K562 (cell line): ENCODE measurements around the gene SPTBN4. TPM values are rescaled to one million over a fixed set of nuclear protein-coding genes. Genes with fewer than 3 reads are reported as not detected.

Source experiments
- ATAC-seq: fragments of 200-7000 bp; cut with Tn5 transposase; 3 replicates; pipeline ENCODE4 v1.9.1; 2020; ENCODE audit warnings: moderate library complexity
- BruUV-seq: library from RNA; stranded (reverse); fragments of 400-500 nt; replicated peaks from 2 replicates; lab custom pipeline; 2021; lab: Mats Ljungman, UMichigan
- CTCF ChIA-PET: fragments of 300-600 bp; formaldehyde crosslinking; extraction: SDS; loops from one replicate; lab custom pipeline; 2021; ENCODE audit warnings: low intra/inter-chr PET ratio; lab: Yijun Ruan, JAX
- POLR2A ChIA-PET: fragments of 300-600, 350-650 bp; sonication (Branson Sonifier 250); formaldehyde crosslinking; extraction: SDS; loops from one replicate; lab custom pipeline; 2021; ENCODE audit warnings: antibody characterized with exemption, inconsistent platforms; lab: Yijun Ruan, JAX
- DNase-seq, 4 experiments: peaks; one replicate each; pipeline versions ENCODE4 v3.0.0 to v3.0.0-alpha.2; 2011 to 2018; ENCODE audit warnings: low spot score in 3 of 4, mixed read lengths in 3 of 4; ENCODE audit errors: extremely low read depth in 1 of 4
- FAIRE-seq: peaks from 2 replicates; lab custom pipeline; 2011; peaks lifted over from hg19 to GRCh38; lab: Jason Lieb, UNC
- H2AFZ ChIP-seq: 2 replicates; pipeline ENCODE4 v1.6.0; 2011; ENCODE audit warnings: low read depth, low read length, control low read depth, inconsistent platforms
- H3K27ac ChIP-seq: fragments of 200-600 bp; 3 replicates; pipeline ENCODE4 v1.8.0; 2011; ENCODE audit warnings: low read depth, mild to moderate bottlenecking, control low read depth, inconsistent platforms, low read length, moderate library complexity, mixed read lengths; ENCODE audit errors: extremely low read depth
- H3K27me3 ChIP-seq, 2 experiments: fragments of 300-600 bp in 1 of 2; 2 replicates in 1 of 2; 3 replicates in 1 of 2; pipeline versions ENCODE4 v1.6.0 to v1.8.0; 2011; ENCODE audit warnings: inconsistent platforms in 2 of 2, low read length in 2 of 2, mild to moderate bottlenecking in 1 of 2, mixed read lengths in 1 of 2, moderate library complexity in 1 of 2; ENCODE audit not compliant: control insufficient read depth in 2 of 2, insufficient read depth in 2 of 2
- H3K36me3 ChIP-seq: fragments of 300-600 bp; 3 replicates; pipeline ENCODE4 v1.8.0; 2011; ENCODE audit warnings: mild to moderate bottlenecking, low read length, inconsistent platforms; ENCODE audit not compliant: control insufficient read depth, insufficient read depth
- H3K4me1 ChIP-seq, 2 experiments: fragments of 200-600 bp in 1 of 2; replicated peaks in 1 of 2; 2 replicates in 1 of 2; 3 replicates in 1 of 2; pipeline versions ENCODE4 v1.5.1 to v1.8.0; 2011; ENCODE audit warnings: inconsistent platforms in 2 of 2, low read length in 2 of 2, mild to moderate bottlenecking in 1 of 2, mixed read lengths in 1 of 2, moderate library complexity in 1 of 2; ENCODE audit not compliant: control insufficient read depth in 2 of 2, insufficient read depth in 2 of 2
- H3K4me2 ChIP-seq: 2 replicates; pipeline ENCODE4 v1.6.1; 2011; ENCODE audit warnings: low read length, control low read depth, inconsistent platforms, mixed read lengths; ENCODE audit not compliant: insufficient read depth
- H3K4me3 ChIP-seq: fragments of 200-600 bp; sonication (generic), shearing (Covaris generic); 2 replicates; pipeline ENCODE4 v1.5.1; 2016; ENCODE audit warnings: control low read depth, inconsistent platforms
- H3K79me2 ChIP-seq: fragments of 200-600 bp; 3 replicates; pipeline ENCODE4 v1.8.0; 2011; ENCODE audit warnings: low read length, inconsistent platforms; ENCODE audit not compliant: control insufficient read depth, insufficient read depth
- H3K9ac ChIP-seq, 2 experiments: 2 replicates each; pipeline versions ENCODE4 v1.6.0 to v1.6.1; 2011; ENCODE audit warnings: low read depth in 2 of 2, low read length in 2 of 2, control low read depth in 1 of 2, inconsistent platforms in 1 of 2, mild to moderate bottlenecking in 1 of 2, mixed read lengths in 1 of 2; ENCODE audit not compliant: insufficient read depth in 1 of 2
- H3K9me1 ChIP-seq: one replicate; pipeline ENCODE4 v1.6.0; 2011; ENCODE audit warnings: inconsistent platforms, mild to moderate bottlenecking, low read length, moderate library complexity; ENCODE audit not compliant: control insufficient read depth, insufficient read depth
- H3K9me3 ChIP-seq: replicated peaks from 2 replicates; pipeline ENCODE4 v1.5.1; 2011; ENCODE audit warnings: low read depth, low read length, inconsistent platforms; ENCODE audit not compliant: control insufficient read depth, insufficient read depth
- H4K20me1 ChIP-seq: replicated peaks from 2 replicates; pipeline ENCODE4 v1.6.1; 2011; ENCODE audit warnings: low read length, inconsistent platforms, mixed read lengths; ENCODE audit not compliant: control insufficient read depth, insufficient read depth
- FOXM1 ChIP-seq, 2 experiments: fragments of 450-650 bp in 1 of 2; sonication (generic) in 1 of 2; formaldehyde crosslinking in 1 of 2; IDR thresholded peaks; 2 replicates each; pipeline versions ENCODE4 v1.6.1 to v1.9.0; 2017 to 2022; ENCODE audit warnings: low read depth in 2 of 2, mild to moderate bottlenecking in 2 of 2, missing genetic modification reagents in 1 of 2, moderate library complexity in 1 of 2
- MCM2 ChIP-seq: fragments of 450-650 bp; IDR thresholded peaks from 2 replicates; pipeline ENCODE4 v1.6.1; 2017; ENCODE audit warnings: low read depth, mild to moderate bottlenecking
- ZNF23 ChIP-seq: fragments of 250-450 bp; sonication (Bioruptor Pico); IDR thresholded peaks from 2 replicates; pipeline ENCODE4 v1.4.0; 2020; ENCODE audit warnings: mild to moderate bottlenecking
- ZNF274 ChIP-seq: IDR thresholded peaks from 2 replicates; pipeline ENCODE4 v1.6.1; 2011; ENCODE audit warnings: low read depth, mild to moderate bottlenecking, low read length, moderate library complexity, borderline replicate concordance
- ZNF551 ChIP-seq: fragments of 250-450 bp; sonication (Bioruptor Pico); IDR thresholded peaks from 2 replicates; pipeline ENCODE4 v1.5.0; 2021; ENCODE audit warnings: mild to moderate bottlenecking, moderate library complexity
- ZNF717 ChIP-seq: fragments of 250-450 bp; sonication (Bioruptor Pico); IDR thresholded peaks from 2 replicates; pipeline ENCODE4 v1.5.0; 2021
- WGBS: fragments of 100-300 bp; shearing (Covaris generic); methylation state at CpG from one replicate; pipeline ENCODE4 v1.1.6; 2016; ENCODE audit warnings: low coverage, mixed read lengths; ENCODE audit not compliant: insufficient coverage; ENCODE audit errors: missing lambda C conversion rate; 5-methylcytosine and 5-hydroxymethylcytosine counted together
- in situ Hi-C: fragments of 300-500 bp; cut with MboI; formaldehyde crosslinking; loops from 4 replicates; pipeline ENCODE4 v1.15.0; 2018; ENCODE audit warnings: inconsistent platforms, mixed read lengths
- intact Hi-C: fragments of 100-400 bp; cut with micrococcal nuclease; formaldehyde crosslinking; loops from 2 replicates; pipeline ENCODE4 v1.14.2; 2022
- polyA plus RNA-seq, 8 experiments: library from polyadenylated mRNA; depleted of rRNA in 4 of 8; stranded (reverse) in 5 of 8; unstranded in 3 of 8; fragments of >200 nt; fragmentation: Nextera tagmentation in 2 of 8; fragmentation: Illumina TruSeq in 1 of 8; extraction: Ambion mirVana in 2 of 8; extraction: Trizol in 1 of 8; gene quantifications; 2 replicates each; pipeline versions ENCODE4 v1.2.1 to v1.2.3, GENCODE V29; 2011 to 2014; ENCODE audit warnings: inconsistent platforms in 1 of 8, missing spikeins in 1 of 8
- total RNA-seq, 7 experiments: library from RNA; depleted of rRNA in 6 of 7; stranded (reverse); fragments of >200 nt in 6 of 7; fragmentation: Illumina TruSeq in 2 of 7; extraction: Trizol in 2 of 7; gene quantifications; 2 replicates each; pipeline versions ENCODE4 v1.2.1 to v1.2.3, GENCODE V29; 2011 to 2021; ENCODE audit warnings: low replicate concordance in 1 of 7

The SPTBN4 gene
- total and polyA plus RNA-seq, 9 of the 15 experiments (the other 6 are each of a cell fraction or from before 2014, with no cell fraction given), result 0.01 to 1.5 (median 0.86) TPM

GRCh38 chr19:40588110-40588854 is 121.5 kb downstream of the SPTBN4 start:
- Histone ChIP-seq H3K27me3 (no peaks in the 10 kb centered on the region), H3K36me3 (peaks cover 6% of the 10 kb centered on the region; the same call in 1 of the 3 replicates), H3K9me3 (no peaks in the 10 kb centered on the region), H4K20me1 (no peaks in the 10 kb centered on the region), H3K9ac (no peak overlapping the region; a peak in 1 of 4 replicates), H3K79me2 (no peaks in the 10 kb centered on the region), H3K27ac (no peak overlapping the region), H3K9me1 (no peaks in the 10 kb centered on the region), H3K4me3 (no peak overlapping the region), H2AFZ (no peak overlapping the region), H3K4me1 (peaks cover 0 to 28% of the 10 kb centered on the region in 2 experiments; a peak in 2 of 5 replicates), H3K4me2 (no peak overlapping the region)
- in situ Hi-C loops, result no loop called here
- 78% methylated on average over 19 of the region's 19 CpGs for WGBS
- ChIA-PET CTCF (no interaction called here), POLR2A (interaction anchor here (1.8 kb wide), 1 partner anchor 10 kb away, joined by 6 read pairs; no protein-coding TSS in a partner anchor)
- ATAC-seq, result no peak
- DNase-seq, result no peak
- no peak for FAIRE-seq
- no peak for TF ChIP-seq MCM2
- no peak for TF ChIP-seq ZNF551 (CRISPR knock-in tag)
- no peak for TF ChIP-seq ZNF23 (CRISPR knock-in tag)
- no peak for TF ChIP-seq FOXM1 (IDR thresholded peaks at IDR 0.05; ENCODE audit: low read depth)
- TF ChIP-seq FOXM1 (CRISPR knock-in tag; IDR thresholded peaks at IDR 0.05; ENCODE audit: low read depth), result no peak
- no peak for TF ChIP-seq ZNF274
- TF ChIP-seq ZNF717, result no peak
- no TSS peak for BruUV-seq
- intact Hi-C loops, result no loop called here
